K562 (cell line): ENCODE results near the gene SYNJ2. TPM values are rescaled to one million over a fixed set of nuclear protein-coding genes. Genes with fewer than 3 reads are reported as not detected.
A peak's percentile ranks its signal among the peaks of the same experiment; 100 is the strongest.

ENCODE experiments used
- ATAC-seq: fragments of 200-7000 bp; cut with Tn5 transposase; 3 replicates; pipeline ENCODE4 v1.9.1; 2020; ENCODE audit warnings: moderate library complexity
- BruUV-seq: library from RNA; stranded (reverse); fragments of 400-500 nt; replicated peaks from 2 replicates; lab custom pipeline; 2021; lab: Mats Ljungman, UMichigan
- CTCF ChIA-PET: fragments of 300-600 bp; formaldehyde crosslinking; extraction: SDS; loops from one replicate; lab custom pipeline; 2021; ENCODE audit warnings: low intra/inter-chr PET ratio; lab: Yijun Ruan, JAX
- POLR2A ChIA-PET: fragments of 300-600, 350-650 bp; sonication (Branson Sonifier 250); formaldehyde crosslinking; extraction: SDS; loops from one replicate; lab custom pipeline; 2021; ENCODE audit warnings: antibody characterized with exemption, inconsistent platforms; lab: Yijun Ruan, JAX
- DNase-seq, 4 experiments: peaks; one replicate each; pipeline versions ENCODE4 v3.0.0 to v3.0.0-alpha.2; 2011 to 2018; ENCODE audit warnings: low spot score in 3 of 4, mixed read lengths in 3 of 4; ENCODE audit errors: extremely low read depth in 1 of 4
- FAIRE-seq: peaks from 2 replicates; lab custom pipeline; 2011; peaks lifted over from hg19 to GRCh38; lab: Jason Lieb, UNC
- H2AFZ ChIP-seq: 2 replicates; pipeline ENCODE4 v1.6.0; 2011; ENCODE audit warnings: low read depth, low read length, control low read depth, inconsistent platforms
- H3K27ac ChIP-seq: fragments of 200-600 bp; 3 replicates; pipeline ENCODE4 v1.8.0; 2011; ENCODE audit warnings: low read depth, mild to moderate bottlenecking, control low read depth, inconsistent platforms, low read length, moderate library complexity, mixed read lengths; ENCODE audit errors: extremely low read depth
- H3K27me3 ChIP-seq, 2 experiments: fragments of 300-600 bp in 1 of 2; 2 replicates in 1 of 2; 3 replicates in 1 of 2; pipeline versions ENCODE4 v1.6.0 to v1.8.0; 2011; ENCODE audit warnings: inconsistent platforms in 2 of 2, low read length in 2 of 2, mild to moderate bottlenecking in 1 of 2, mixed read lengths in 1 of 2, moderate library complexity in 1 of 2; ENCODE audit not compliant: control insufficient read depth in 2 of 2, insufficient read depth in 2 of 2
- H3K36me3 ChIP-seq: fragments of 300-600 bp; 3 replicates; pipeline ENCODE4 v1.8.0; 2011; ENCODE audit warnings: mild to moderate bottlenecking, low read length, inconsistent platforms; ENCODE audit not compliant: control insufficient read depth, insufficient read depth
- H3K4me1 ChIP-seq, 2 experiments: fragments of 200-600 bp in 1 of 2; replicated peaks in 1 of 2; 2 replicates in 1 of 2; 3 replicates in 1 of 2; pipeline versions ENCODE4 v1.5.1 to v1.8.0; 2011; ENCODE audit warnings: inconsistent platforms in 2 of 2, low read length in 2 of 2, mild to moderate bottlenecking in 1 of 2, mixed read lengths in 1 of 2, moderate library complexity in 1 of 2; ENCODE audit not compliant: control insufficient read depth in 2 of 2, insufficient read depth in 2 of 2
- H3K4me2 ChIP-seq: 2 replicates; pipeline ENCODE4 v1.6.1; 2011; ENCODE audit warnings: low read length, control low read depth, inconsistent platforms, mixed read lengths; ENCODE audit not compliant: insufficient read depth
- H3K4me3 ChIP-seq: fragments of 200-600 bp; sonication (generic), shearing (Covaris generic); 2 replicates; pipeline ENCODE4 v1.5.1; 2016; ENCODE audit warnings: control low read depth, inconsistent platforms
- H3K79me2 ChIP-seq: fragments of 200-600 bp; 3 replicates; pipeline ENCODE4 v1.8.0; 2011; ENCODE audit warnings: low read length, inconsistent platforms; ENCODE audit not compliant: control insufficient read depth, insufficient read depth
- H3K9ac ChIP-seq, 2 experiments: 2 replicates each; pipeline versions ENCODE4 v1.6.0 to v1.6.1; 2011; ENCODE audit warnings: low read depth in 2 of 2, low read length in 2 of 2, control low read depth in 1 of 2, inconsistent platforms in 1 of 2, mild to moderate bottlenecking in 1 of 2, mixed read lengths in 1 of 2; ENCODE audit not compliant: insufficient read depth in 1 of 2
- H3K9me1 ChIP-seq: one replicate; pipeline ENCODE4 v1.6.0; 2011; ENCODE audit warnings: inconsistent platforms, mild to moderate bottlenecking, low read length, moderate library complexity; ENCODE audit not compliant: control insufficient read depth, insufficient read depth
- H3K9me3 ChIP-seq: replicated peaks from 2 replicates; pipeline ENCODE4 v1.5.1; 2011; ENCODE audit warnings: low read depth, low read length, inconsistent platforms; ENCODE audit not compliant: control insufficient read depth, insufficient read depth
- H4K20me1 ChIP-seq: replicated peaks from 2 replicates; pipeline ENCODE4 v1.6.1; 2011; ENCODE audit warnings: low read length, inconsistent platforms, mixed read lengths; ENCODE audit not compliant: control insufficient read depth, insufficient read depth
- BMI1 ChIP-seq: fragments of 150-350 bp; IDR thresholded peaks from 2 replicates; pipeline ENCODE4 v1.6.1; 2014; ENCODE audit warnings: low read length
- CBX8 ChIP-seq: fragments of 200-600 bp; sonication (generic); IDR thresholded peaks from 2 replicates; pipeline ENCODE4 v1.6.1; 2012; ENCODE audit warnings: borderline replicate concordance, mixed run types, low read depth, mild to moderate bottlenecking, moderate library complexity, mixed read lengths, low read length, control low read depth, inconsistent platforms; ENCODE audit not compliant: poor library complexity, severe bottlenecking; ENCODE audit errors: extremely low read depth
- CREBBP ChIP-seq: IDR thresholded peaks from one replicate; pipeline ENCODE4 v1.6.1; 2012; ENCODE audit warnings: low read depth, mild to moderate bottlenecking, control low read depth, inconsistent platforms, low read length
- DPF2 ChIP-seq: fragments of 450-650 bp; IDR thresholded peaks from 2 replicates; pipeline ENCODE4 v1.6.1; 2016
- EGR1 ChIP-seq: fragments of 450-650 bp; conservative IDR thresholded peaks from 2 replicates; pipeline ENCODE4 v1.6.1; 2017; ENCODE audit warnings: mild to moderate bottlenecking
- EHMT2 ChIP-seq: fragments of 450-650 bp; IDR thresholded peaks from 2 replicates; pipeline ENCODE4 v1.6.1; 2018; ENCODE audit warnings: antibody characterized with exemption
- FOXA1 ChIP-seq: fragments of 450-650 bp; IDR thresholded peaks from 2 replicates; pipeline ENCODE4 v1.6.1; 2016; ENCODE audit warnings: mild to moderate bottlenecking, borderline replicate concordance
- HDGF ChIP-seq: fragments of 450-650 bp; IDR thresholded peaks from 2 replicates; pipeline ENCODE4 v1.6.1; 2016
- KLF16 ChIP-seq: IDR thresholded peaks from 2 replicates; pipeline ENCODE4 v1.6.1; 2016; ENCODE audit warnings: antibody characterized with exemption
- MAZ ChIP-seq, 2 experiments: fragments of 450-650 bp in 1 of 2; sonication (generic) in 1 of 2; formaldehyde crosslinking; IDR thresholded peaks in 1 of 2; conservative IDR thresholded peaks in 1 of 2; 2 replicates each; pipeline versions ENCODE4 v1.4.0 to v1.5.0; 2020; ENCODE audit warnings: mild to moderate bottlenecking in 1 of 2, missing genetic modification reagents in 1 of 2
- PCBP1 ChIP-seq: fragments of 200-400 bp; formaldehyde crosslinking; IDR thresholded peaks from 2 replicates; pipeline ENCODE4 v1.6.1; 2018; ENCODE audit warnings: mild to moderate bottlenecking, low read depth, low read length; ENCODE audit not compliant: poor library complexity, severe bottlenecking
- SP2 ChIP-seq: IDR thresholded peaks from 2 replicates; pipeline ENCODE4 v1.6.1; 2011; ENCODE audit warnings: mild to moderate bottlenecking, low read depth, low read length, moderate library complexity; ENCODE audit not compliant: poor library complexity, severe bottlenecking; ENCODE audit errors: extremely low read depth
- TFAP4 ChIP-seq: sonication (generic); formaldehyde crosslinking; IDR thresholded peaks from 2 replicates; pipeline ENCODE4 v1.8.0; 2022; ENCODE audit warnings: missing genetic modification reagents, mild to moderate bottlenecking, moderate library complexity, borderline replicate concordance
- TSC22D4 ChIP-seq: fragments of 450-650 bp; IDR thresholded peaks from 2 replicates; pipeline ENCODE4 v1.6.1; 2016; ENCODE audit warnings: missing genetic modification characterization, missing biosample characterization, control low read depth
- ZEB2 ChIP-seq: fragments of 450-650 bp; IDR thresholded peaks from 2 replicates; pipeline ENCODE4 v1.6.1; 2016
- ZNF77 ChIP-seq: fragments of 250-450 bp; sonication (Bioruptor Pico); IDR thresholded peaks from 2 replicates; pipeline ENCODE4 v1.5.0; 2020
- WGBS: fragments of 100-300 bp; shearing (Covaris generic); methylation state at CpG from one replicate; pipeline ENCODE4 v1.1.6; 2016; ENCODE audit warnings: low coverage, mixed read lengths; ENCODE audit not compliant: insufficient coverage; ENCODE audit errors: missing lambda C conversion rate; 5-methylcytosine and 5-hydroxymethylcytosine counted together
- in situ Hi-C: fragments of 300-500 bp; cut with MboI; formaldehyde crosslinking; loops from 4 replicates; pipeline ENCODE4 v1.15.0; 2018; ENCODE audit warnings: inconsistent platforms, mixed read lengths
- intact Hi-C: fragments of 100-400 bp; cut with micrococcal nuclease; formaldehyde crosslinking; loops from 2 replicates; pipeline ENCODE4 v1.14.2; 2022
- polyA plus RNA-seq, 8 experiments: library from polyadenylated mRNA; depleted of rRNA in 4 of 8; stranded (reverse) in 5 of 8; unstranded in 3 of 8; fragments of >200 nt; fragmentation: Nextera tagmentation in 2 of 8; fragmentation: Illumina TruSeq in 1 of 8; extraction: Ambion mirVana in 2 of 8; extraction: Trizol in 1 of 8; gene quantifications; 2 replicates each; pipeline versions ENCODE4 v1.2.1 to v1.2.3, GENCODE V29; 2011 to 2014; ENCODE audit warnings: inconsistent platforms in 1 of 8, missing spikeins in 1 of 8
- total RNA-seq, 7 experiments: library from RNA; depleted of rRNA in 6 of 7; stranded (reverse); fragments of >200 nt in 6 of 7; fragmentation: Illumina TruSeq in 2 of 7; extraction: Trizol in 2 of 7; gene quantifications; 2 replicates each; pipeline versions ENCODE4 v1.2.1 to v1.2.3, GENCODE V29; 2011 to 2021; ENCODE audit warnings: low replicate concordance in 1 of 7

SYNJ2 gene
- total and polyA plus RNA-seq, 9 of the 15 experiments (the other 6 are each of a cell fraction or from before 2014, with no cell fraction given): 3.0 to 27.7 (median 17.8) TPM

GRCh38 chr6:157995458-157995857 lies 13.8 kb downstream of the SYNJ2 start:
- H4K20me1 ChIP-seq: peaks cover 15% of the 10 kb centered on the region
- in situ Hi-C loops: no loop called here
- no peaks in the 10 kb centered on the region for H3K27me3 ChIP-seq
- whole genome bisulfite sequencing: 87% methylated on average over 12 of the region's 12 CpGs
- peaks cover 9% of the 10 kb centered on the region for H3K9me1 ChIP-seq
- H3K4me3 ChIP-seq: no peak overlapping the region
- no peak for FAIRE-seq
- no peak for DNase-seq
- no peak overlapping the region for H3K4me2 ChIP-seq
- no peaks in the 10 kb centered on the region for H3K9me3 ChIP-seq
- no peak overlapping the region for H2AFZ ChIP-seq
- peaks cover 7% of the 10 kb centered on the region; the same call in 1 of the 3 replicates for H3K36me3 ChIP-seq
- no TSS peak for BruUV-seq
- H3K27ac ChIP-seq: no peak overlapping the region
- ATAC-seq: no peak
- intact Hi-C loops: no loop called here
- ChIA-PET CTCF (no interaction called here), POLR2A (interaction anchor here (0.6 to 3.8 kb wide), 3 partner anchors 8 to 59 kb away, joined by 3 to 15 read pairs (median 12); partner anchors contain the start of gene SYNJ2)
- TF ChIP-seq SP2 (peak; percentile 7), CREBBP (no peak)
- H3K79me2 ChIP-seq: peaks cover 60% of the 10 kb centered on the region
- H3K9ac ChIP-seq: 0 out of 4 replicates have a peak overlapping the region, but pooled peaks of 1 of the 2 experiments have one; percentile 14
- H3K4me1 ChIP-seq: peaks cover 19 to 25% of the 10 kb centered on the region in 2 experiments

GRCh38 chr6:157996201-157996712 lies 14.6 kb downstream of the SYNJ2 start:
- H3K9me1 ChIP-seq: peaks cover 9% of the 10 kb centered on the region
- intact Hi-C loops: no loop called here
- H3K9me3 ChIP-seq: no peaks in the 10 kb centered on the region
- peaks cover 52% of the 10 kb centered on the region for H3K79me2 ChIP-seq
- no peaks in the 10 kb centered on the region for H3K27me3 ChIP-seq
- peaks cover 7% of the 10 kb centered on the region; the same call in 1 of the 3 replicates for H3K36me3 ChIP-seq
- no TSS peak for BruUV-seq
- in situ Hi-C loops: no loop called here
- ChIA-PET CTCF (no interaction called here), POLR2A (interaction anchor here (0.6 to 3.8 kb wide), 6 partner anchors 7 to 74 kb away, joined by 3 to 15 read pairs (median 4); partner anchors contain the start of gene SYNJ2)
- H3K4me3 ChIP-seq: no peak overlapping the region
- H3K4me1 ChIP-seq: peaks cover 16 to 24% of the 10 kb centered on the region in 2 experiments
- peak; percentile 66 for ATAC-seq
- peak overlapping the region; percentile 6; the same call in 1 of the 3 replicates for H3K27ac ChIP-seq
- H3K9ac ChIP-seq: peak overlapping the region; percentile 7 to 34; a peak in 2 of 4 replicates
- no peak overlapping the region for H2AFZ ChIP-seq
- peaks cover 10% of the 10 kb centered on the region for H4K20me1 ChIP-seq
- H3K4me2 ChIP-seq: peak overlapping the region; percentile 22
- WGBS: 27% methylated on average over 7 of the region's 7 CpGs
- DNase-seq: peak in 2 of 4 experiments; percentile 48 to 69
- FAIRE-seq: peak; percentile 65
- peak; percentile 28; the same call in 1 of the 2 replicates for TF ChIP-seq TFAP4 (CRISPR knock-in tag)
- TF ChIP-seq KLF16: no peak
- no peak for TF ChIP-seq ZNF77
- TF ChIP-seq ZEB2: 0 out of 2 replicates have a peak, but pooled peaks have one; percentile 22
- no peak for TF ChIP-seq PCBP1
- peak; percentile 44 for TF ChIP-seq EGR1
- TF ChIP-seq TSC22D4: no peak
- TF ChIP-seq EHMT2: peak; percentile 8; the same call in 1 of the 2 replicates
- no peak for TF ChIP-seq BMI1
- peak; percentile 38 for TF ChIP-seq DPF2
- TF ChIP-seq CBX8: no peak
- no peak for TF ChIP-seq FOXA1
- no peak for TF ChIP-seq MAZ (CRISPR knock-in tag; conservative IDR thresholded peaks at IDR 0.05 in 1 of 2, IDR thresholded peaks at IDR 0.05 in 1 of 2)
- TF ChIP-seq HDGF: peak; percentile 90; the same call in 1 of the 2 replicates
